Inflammatory macrophage (primary cell): ENCODE data around the gene SIM2.
A peak's percentile ranks its signal among the peaks of the same experiment; 100 is the strongest.

Source experiments
- DNase-seq, 2 donors: peaks; one replicate each; pipeline ENCODE4 v3.0.0-alpha.2; 2020 to 2022

Gene SIM2

DNA sequence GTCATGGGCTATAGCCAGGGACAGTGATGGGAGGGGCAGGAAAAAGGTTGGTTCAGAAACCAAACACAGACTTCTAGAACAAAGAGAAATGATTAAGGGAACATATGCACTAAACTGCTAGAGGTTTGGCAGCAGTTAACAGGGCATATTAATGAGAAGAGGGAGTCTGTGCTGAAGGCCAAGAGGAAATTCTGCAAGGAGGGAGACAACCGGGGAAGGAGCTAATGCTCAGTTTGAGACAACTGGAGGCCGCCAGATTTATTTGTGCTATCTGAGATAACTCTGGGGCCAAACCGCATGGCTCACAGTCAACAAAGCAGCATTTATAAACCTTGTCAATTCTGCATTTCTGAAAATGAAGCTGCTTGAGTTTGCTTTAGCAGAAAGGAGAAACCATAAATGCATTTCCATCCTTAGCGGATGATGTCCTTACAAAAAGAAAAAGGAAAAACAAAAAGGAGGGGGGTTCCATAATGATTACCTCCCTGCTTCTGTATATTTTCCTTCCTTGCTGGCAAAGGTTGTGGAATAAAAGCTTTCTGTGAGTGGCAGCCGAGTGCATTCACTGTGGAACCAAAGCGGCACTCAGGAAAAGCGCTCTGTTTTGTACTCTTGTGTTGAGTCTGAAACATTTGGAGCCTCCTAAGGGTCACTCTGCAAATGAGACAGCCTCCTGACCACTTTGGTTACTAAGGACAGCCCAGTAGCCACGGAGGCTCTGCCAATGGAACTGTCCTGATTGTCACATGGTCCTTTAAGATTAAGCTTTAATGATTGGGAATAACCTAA lies 70.3 kb downstream of the SIM2 start:
- no peak for DNase-seq

- DNase-seq, result no peak
Measured at GRCh38 chr21:36773117-36773516, 74.2 kb downstream of the SIM2 start.

DNA sequence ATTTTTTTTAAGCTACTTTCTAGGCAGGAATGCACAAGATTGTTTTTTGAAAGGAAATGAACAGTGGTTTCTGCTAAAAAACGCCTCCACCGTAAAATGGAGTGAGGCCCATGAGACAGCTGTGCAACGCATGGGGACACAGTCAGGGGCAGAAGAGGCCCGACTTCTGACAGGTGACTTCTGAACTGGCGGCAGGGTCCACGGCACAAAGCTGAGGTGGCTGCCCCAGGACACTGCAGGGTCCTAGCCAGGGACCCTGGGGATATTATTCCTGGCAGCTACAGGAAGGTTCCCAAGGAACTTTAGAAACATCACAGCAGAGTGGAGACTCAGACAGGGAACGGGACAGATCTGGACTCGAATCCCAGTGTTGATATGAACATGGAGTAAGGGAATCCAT lies 75.1 kb downstream of the SIM2 start:
- no peak for DNase-seq

DNA sequence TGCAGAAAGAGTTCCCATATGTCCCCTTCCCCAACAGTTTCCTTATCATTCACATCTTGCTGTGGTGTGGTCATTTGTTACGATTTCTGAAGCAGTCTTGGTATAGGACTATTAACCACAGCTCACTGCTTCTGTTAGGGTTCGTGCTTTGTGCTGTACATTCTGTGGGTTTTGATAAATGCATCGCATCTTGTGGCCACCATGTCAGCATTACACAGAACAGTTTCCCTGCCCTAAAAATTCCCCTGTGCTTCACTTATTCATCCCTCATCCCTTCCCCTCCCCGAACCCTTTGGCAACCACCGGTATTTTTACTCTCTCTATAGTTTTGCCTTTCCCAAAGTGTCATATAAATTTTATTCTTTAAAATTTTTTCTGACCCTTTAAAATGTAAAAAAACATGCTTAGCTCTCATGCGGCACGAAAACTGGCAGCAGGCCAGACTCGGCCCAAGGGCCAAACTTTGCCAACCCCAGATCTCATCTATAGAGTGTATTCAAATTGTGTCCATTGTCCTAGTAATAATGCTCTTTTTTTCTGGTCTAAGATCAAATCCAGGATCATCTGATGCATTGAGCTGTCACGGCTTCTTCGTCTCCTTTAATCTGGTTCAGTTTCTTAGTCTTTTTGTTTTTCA lies 78.2 kb downstream of the SIM2 start:
- no peak for DNase-seq

- no peak for DNase-seq
Measured at GRCh38 chr21:36780861-36781260, 81.9 kb downstream of the SIM2 start.

DNA sequence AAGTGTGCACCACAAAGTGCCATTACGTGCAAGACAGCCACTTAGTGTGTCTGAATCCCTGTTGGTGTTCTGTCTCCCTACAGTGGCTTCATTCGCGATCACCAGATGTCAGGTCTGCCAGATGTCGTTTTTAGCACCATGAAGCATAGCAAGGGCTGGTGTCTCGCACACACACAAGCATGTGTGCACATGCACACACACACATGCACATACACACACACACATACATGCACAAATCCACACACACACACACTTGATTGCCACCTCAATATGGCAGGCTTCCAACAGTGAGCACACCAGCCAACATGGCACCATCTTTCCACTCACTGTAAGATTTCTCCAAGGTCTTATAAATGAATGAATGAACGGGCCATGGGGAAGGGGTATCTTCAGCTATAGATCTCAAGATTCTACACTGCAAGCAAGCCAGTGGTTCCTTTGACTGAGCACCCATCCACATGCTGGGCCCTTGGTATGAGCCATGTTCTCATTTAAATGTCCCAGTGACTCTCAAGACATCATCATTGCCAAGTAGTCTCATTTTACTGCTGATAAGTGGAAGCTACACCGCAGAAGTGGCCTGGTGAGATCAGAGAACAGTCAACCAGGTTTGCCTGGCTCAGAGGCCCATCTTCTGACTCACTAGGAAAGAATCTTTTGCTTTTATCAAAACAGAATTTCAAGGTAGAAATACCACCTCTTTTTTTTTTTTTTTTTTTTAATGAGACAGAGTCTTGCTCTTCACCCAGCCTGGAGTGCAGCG lies 84.9 kb downstream of the SIM2 start:
- DNase-seq, result no peak

- no peak for DNase-seq
Measured at GRCh38 chr21:36784947-36785346, 86.0 kb downstream of the SIM2 start.

DNA sequence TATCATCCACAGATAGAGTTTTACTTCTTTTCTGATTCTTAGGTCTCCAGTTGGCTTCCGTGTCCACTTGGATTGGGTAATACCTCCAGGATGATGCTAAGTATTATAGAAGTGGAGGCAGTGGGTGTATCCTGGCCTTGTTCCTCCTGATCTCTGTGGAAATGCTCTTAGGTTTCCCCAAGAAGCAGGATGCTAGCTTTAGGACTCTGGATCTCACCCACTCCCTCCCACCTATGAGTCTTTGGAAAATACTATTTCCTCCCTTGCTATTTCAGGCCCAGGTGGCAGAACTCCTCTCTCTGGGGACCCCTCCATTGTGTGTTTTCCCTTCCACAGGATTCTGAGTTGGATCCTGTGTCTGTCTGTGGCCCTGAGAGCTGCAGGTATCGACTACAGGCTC lies 86.7 kb downstream of the SIM2 start:
- DNase-seq, result peak in 1 of 2 donors; percentile 4

GRCh38 chr21:36786186-36786585 lies 87.3 kb downstream of the SIM2 start:
- DNase-seq, result no peak

DNA sequence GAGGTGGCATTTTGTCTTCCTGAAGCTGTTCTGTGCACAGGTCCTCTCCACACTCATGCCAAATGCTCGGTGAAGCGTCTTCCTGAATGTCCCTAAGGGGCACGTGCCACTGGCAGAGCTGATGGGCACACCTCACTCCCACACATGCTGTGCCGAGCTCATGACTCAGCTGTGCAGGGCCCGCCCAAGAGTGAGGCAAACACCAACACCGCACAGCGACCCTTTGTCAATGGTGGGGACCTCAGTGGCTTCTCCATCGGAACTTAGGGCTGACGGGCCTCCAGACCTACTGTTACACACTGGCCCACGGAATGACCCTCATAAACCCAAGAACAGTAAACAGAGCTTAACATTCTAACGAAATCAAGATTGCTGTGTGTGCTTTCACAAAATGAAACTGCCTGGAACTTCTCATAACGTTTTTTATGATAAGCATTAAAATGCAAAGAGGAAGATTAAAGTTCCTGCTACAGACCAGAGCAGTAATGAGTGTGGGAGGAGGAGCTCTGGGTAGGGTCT lies 89.3 kb downstream of the SIM2 start:
- no peak for DNase-seq

DNA sequence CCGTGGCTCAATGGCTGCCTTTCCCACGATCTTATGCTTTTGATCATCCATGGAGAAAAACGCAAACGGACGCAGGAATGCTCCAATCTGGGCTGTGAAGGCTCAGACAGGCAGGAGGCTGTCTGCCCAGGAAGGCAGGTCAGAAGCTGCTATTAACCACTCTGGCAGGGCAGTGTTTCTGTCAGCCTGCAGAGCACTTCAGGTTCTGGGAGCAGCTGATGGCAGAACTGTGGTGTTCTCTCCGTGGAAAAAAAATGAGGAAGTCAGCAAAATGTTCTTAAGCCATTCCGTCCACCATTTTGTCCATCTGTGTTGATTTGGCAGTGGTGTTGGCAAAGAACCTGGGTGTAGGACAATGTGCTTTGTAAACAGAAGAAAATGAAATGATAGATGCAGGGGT lies 91.7 kb downstream of the SIM2 start:
- no peak for DNase-seq

- DNase-seq, result no peak
Measured at GRCh38 chr21:36791180-36791579, 92.3 kb downstream of the SIM2 start.

DNA sequence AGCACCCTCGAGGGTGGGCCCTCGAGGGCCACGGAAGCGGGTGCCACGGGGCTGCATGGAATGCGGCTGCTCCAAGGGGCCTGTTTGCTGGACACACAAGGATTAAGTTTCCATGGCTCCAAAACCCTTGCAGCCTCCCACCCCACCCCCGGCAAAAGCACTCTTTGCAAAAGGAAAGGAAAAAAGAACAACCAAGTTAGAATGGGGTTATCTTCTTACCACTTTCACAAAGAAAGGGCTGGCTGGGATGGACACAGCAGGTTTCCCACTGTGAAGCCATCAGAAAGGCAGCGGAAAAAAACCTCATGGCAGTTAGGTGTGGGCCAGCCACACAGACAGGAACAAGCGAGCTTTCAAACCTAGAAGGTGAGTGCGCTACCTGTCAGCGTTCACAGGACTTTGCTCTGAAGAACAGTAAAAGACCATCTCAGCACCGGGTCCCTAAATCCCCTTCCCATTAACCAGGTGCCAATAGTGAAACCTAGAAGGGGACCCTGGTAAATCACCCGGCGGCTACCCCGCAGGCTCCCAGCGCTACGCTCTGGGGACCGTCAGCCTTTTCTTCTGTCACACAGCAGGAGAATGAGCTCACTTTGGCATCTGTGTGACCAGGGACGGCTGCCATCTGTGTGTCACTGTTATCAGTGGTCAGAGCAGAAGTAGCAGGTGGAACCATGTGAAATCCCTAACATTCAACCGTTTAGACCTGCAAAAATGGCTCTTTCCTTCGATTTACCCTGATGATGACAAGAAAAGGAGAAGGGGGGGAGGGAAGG lies 93.0 kb downstream of the SIM2 start:
- no peak for DNase-seq

DNA sequence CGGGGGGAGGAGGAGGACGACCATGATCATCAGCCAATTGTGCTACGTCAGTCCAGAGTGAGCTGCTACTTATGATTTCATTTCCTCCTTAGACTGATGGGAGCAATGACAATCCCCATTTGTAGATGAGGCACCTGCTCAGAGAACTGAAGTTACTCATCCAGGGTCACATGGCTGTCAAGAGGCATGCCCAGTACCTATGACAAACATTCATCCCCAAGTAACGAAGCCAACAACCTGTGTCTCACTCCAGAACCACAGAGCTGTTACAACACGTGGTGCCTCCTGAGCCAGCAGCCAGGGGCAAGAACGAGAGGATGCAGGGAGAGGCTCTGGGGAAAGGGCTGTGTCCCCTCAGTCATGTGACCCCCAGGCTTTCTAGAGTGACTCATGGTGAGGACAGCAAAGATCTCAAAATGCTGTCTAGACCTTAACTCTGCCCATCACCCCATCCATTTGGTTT lies 93.6 kb downstream of the SIM2 start:
- no peak for DNase-seq

DNA sequence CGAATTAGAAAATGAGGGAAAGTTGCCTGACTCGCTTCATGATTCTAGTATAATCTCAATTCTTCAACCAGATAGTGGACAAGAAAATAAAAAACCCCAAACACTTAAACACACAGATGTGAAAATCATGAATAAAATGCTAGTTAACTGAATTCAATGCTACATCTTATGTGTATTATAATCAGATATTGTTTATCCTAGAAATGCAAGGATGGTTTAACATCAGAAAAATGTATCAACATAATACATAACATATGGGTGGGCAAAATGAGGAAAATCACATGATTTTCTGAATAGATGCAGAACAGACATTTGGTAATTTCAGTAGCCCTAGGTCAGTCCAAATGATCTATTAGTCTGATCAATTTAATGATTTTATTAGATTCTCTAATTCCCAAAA lies 97.2 kb downstream of the SIM2 start:
- no peak for DNase-seq

DNA sequence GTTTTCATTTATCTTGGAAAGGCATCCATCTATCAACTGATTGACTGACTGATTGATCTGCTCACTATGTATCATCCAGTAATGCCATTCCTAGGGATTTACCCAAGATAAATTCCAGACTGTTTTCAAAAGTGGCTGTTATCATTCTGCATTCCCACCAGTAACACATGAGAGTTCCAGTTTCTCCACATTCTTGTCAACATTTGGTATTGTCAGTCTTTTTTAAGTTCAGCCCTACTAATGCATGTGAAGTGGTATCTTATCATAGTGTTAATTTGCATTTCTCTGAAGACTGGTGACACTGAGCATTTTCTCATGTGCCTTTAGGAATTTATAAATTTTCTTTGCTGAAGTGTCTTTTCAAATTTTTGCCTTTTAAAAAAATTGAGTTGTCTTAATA lies 99.6 kb downstream of the SIM2 start:
- no peak for DNase-seq
